Panc1 (cell line): ENCODE results near the gene HCLS1. TPM values are rescaled to one million over a fixed set of nuclear protein-coding genes. Genes with fewer than 3 reads are reported as not detected.

ENCODE experiments used
- ATAC-seq: fragments of 200-7000 bp; cut with Tn5 transposase; 2 replicates; pipeline ENCODE4 v1.9.1; 2020; ENCODE audit warnings: mild to moderate bottlenecking, moderate library complexity
- BruUV-seq: library from RNA; stranded (reverse); fragments of 400-500 nt; replicated peaks from 2 replicates; lab custom pipeline; 2021; lab: Mats Ljungman, UMichigan
- CTCF ChIA-PET: fragments of 300-600 bp; sonication (Branson Sonifier 250); formaldehyde crosslinking; loops from one replicate; lab custom pipeline; 2022; ENCODE audit warnings: antibody characterized with exemption; lab: Charles Lee
- POLR2A ChIA-PET: fragments of 300-600 bp; sonication (Branson Sonifier 250); formaldehyde crosslinking; loops from one replicate; lab custom pipeline; 2022; ENCODE audit warnings: antibody characterized with exemption; lab: Charles Lee
- DNase-seq: peaks from one replicate; pipeline ENCODE4 v3.0.0-alpha.2; 2010; ENCODE audit warnings: low read depth, low spot score
- H3K27ac ChIP-seq: 2 replicates; pipeline ENCODE4 v1.5.1; 2011; ENCODE audit warnings: mild to moderate bottlenecking, low read length, inconsistent platforms
- H3K27me3 ChIP-seq: fragments of 200-500 bp; sonication (Bioruptor generic); 2 replicates; pipeline ENCODE4 v1.6.0; 2014; ENCODE audit warnings: low read length, inconsistent platforms; ENCODE audit not compliant: control insufficient read depth, insufficient read depth
- H3K36me3 ChIP-seq: fragments of 200-500 bp; sonication (Bioruptor generic); 2 replicates; pipeline ENCODE4 v1.5.1; 2014; ENCODE audit warnings: inconsistent platforms, mild to moderate bottlenecking, low read length, moderate library complexity; ENCODE audit not compliant: control insufficient read depth, insufficient read depth
- H3K4me1 ChIP-seq: 2 replicates; pipeline ENCODE4 v1.5.1; 2011; ENCODE audit warnings: inconsistent platforms, mild to moderate bottlenecking, low read length, moderate library complexity; ENCODE audit not compliant: control insufficient read depth, insufficient read depth
- H3K4me3 ChIP-seq, 2 experiments: 2 replicates each; pipeline ENCODE4 v1.5.1; 2011 to 2012; ENCODE audit warnings: low read depth in 2 of 2, low read length in 2 of 2, mild to moderate bottlenecking in 2 of 2, inconsistent platforms in 1 of 2, moderate library complexity in 1 of 2
- H3K9me3 ChIP-seq: fragments of 200-500 bp; sonication (Bioruptor generic); 2 replicates; pipeline ENCODE4 v1.5.1; 2014; ENCODE audit warnings: low read depth, mild to moderate bottlenecking, inconsistent platforms, low read length, moderate library complexity; ENCODE audit not compliant: control insufficient read depth, insufficient read depth
- CTCF ChIP-seq: fragments of 450-650 bp; IDR thresholded peaks from 2 replicates; pipeline ENCODE4 v1.5.1; 2017; ENCODE audit warnings: mild to moderate bottlenecking
- POLR2AphosphoS5 ChIP-seq: IDR thresholded peaks from 2 replicates; pipeline ENCODE4 v1.6.1; 2012; ENCODE audit warnings: mild to moderate bottlenecking, low read depth, low read length, moderate library complexity
- REST ChIP-seq, 2 experiments: IDR thresholded peaks; 2 replicates each; pipeline ENCODE4 v1.6.1; 2011 to 2012; ENCODE audit warnings: low read depth in 2 of 2, control low read depth in 1 of 2, low read length in 1 of 2, mild to moderate bottlenecking in 1 of 2, moderate library complexity in 1 of 2; ENCODE audit not compliant: insufficient read depth in 1 of 2
- SIN3A ChIP-seq: IDR thresholded peaks from 2 replicates; pipeline ENCODE4 v1.6.1; 2012; ENCODE audit warnings: low read depth, mild to moderate bottlenecking, low read length, moderate library complexity, borderline replicate concordance; ENCODE audit not compliant: insufficient read depth
- TCF7L2 ChIP-seq: IDR thresholded peaks from 2 replicates; pipeline ENCODE4 v1.6.1; 2011; ENCODE audit warnings: mild to moderate bottlenecking, low read depth, low read length, inconsistent platforms
- in situ Hi-C: cut with HindIII; loops from 2 replicates; pipeline ENCODE4 v1.10.0; 2016; ENCODE audit warnings: low sequenced_read_pairs, low pct_unique_long_range_greater_than_20kb
- intact Hi-C: fragments of 100-400 bp; cut with micrococcal nuclease; formaldehyde crosslinking; loops from one replicate; pipeline ENCODE4 v1.10.0; 2022; ENCODE audit not compliant: unreplicated experiment
- total RNA-seq: library from RNA; stranded (reverse); gene quantifications from one replicate; pipeline ENCODE4 v1.2.1, GENCODE V29; 2021; ENCODE audit not compliant: unreplicated experiment

The HCLS1 gene
- total RNA-seq, 1 experiment from 2014 or later: 0.85 TPM

- CTCF ChIA-PET: no interaction called here
- H3K4me3 ChIP-seq: no peak overlapping the region
- intact Hi-C loops: no loop called here
Observed at GRCh38 chr3:121629601-121630000, 31.1 kb downstream of the HCLS1 start.

GRCh38 chr3:121627622-121628021 lies 33.1 kb downstream of the HCLS1 start:
- Histone ChIP-seq H3K36me3 (no peaks in the 10 kb centered on the region), H3K4me1 (no peaks in the 10 kb centered on the region), H3K27ac (no peak overlapping the region), H3K27me3 (no peaks in the 10 kb centered on the region; the same call in 1 of the 2 replicates), H3K4me3 (no peak overlapping the region), H3K9me3 (no peaks in the 10 kb centered on the region)
- DNase-seq (no peak), ATAC-seq (no peak)
- no TSS peak for BruUV-seq
- intact Hi-C loops (no loop called here), in situ Hi-C loops (no loop called here)
- ChIA-PET CTCF (no interaction called here), POLR2A (no interaction called here)
- TF ChIP-seq TCF7L2 (no peak), POLR2AphosphoS5 (no peak), REST (IDR thresholded peaks at IDR 0.05; ENCODE audit: insufficient read depth in 1 of 2, low read depth in 2 of 2, low read length in 1 of 2) (no peak), CTCF (no peak), SIN3A (no peak)

More at GRCh38 chr3:121629601-121630000, 31.1 kb downstream of the HCLS1 start:
- no peak overlapping the region for H3K27ac ChIP-seq
- DNase-seq: no peak
- no peak for ATAC-seq
- no TSS peak for BruUV-seq
- H3K4me1 ChIP-seq: no peaks in the 10 kb centered on the region
- in situ Hi-C loops: no loop called here
- H3K27me3 ChIP-seq: no peaks in the 10 kb centered on the region; the same call in 1 of the 2 replicates
- TF ChIP-seq REST (IDR thresholded peaks at IDR 0.05; ENCODE audit: insufficient read depth in 1 of 2, low read depth in 2 of 2, low read length in 1 of 2) (no peak), CTCF (no peak)
- no peaks in the 10 kb centered on the region for H3K9me3 ChIP-seq
- no peaks in the 10 kb centered on the region for H3K36me3 ChIP-seq
- POLR2A ChIA-PET: no interaction called here
